ENCODE results near the gene PLEKHJ1.
"Not testable (repeated sequence)": the region's sequence is repeated elsewhere in the genome, so short reads cannot be mapped to it uniquely, and the experiment has no call there.

Gene PLEKHJ1

DNA sequence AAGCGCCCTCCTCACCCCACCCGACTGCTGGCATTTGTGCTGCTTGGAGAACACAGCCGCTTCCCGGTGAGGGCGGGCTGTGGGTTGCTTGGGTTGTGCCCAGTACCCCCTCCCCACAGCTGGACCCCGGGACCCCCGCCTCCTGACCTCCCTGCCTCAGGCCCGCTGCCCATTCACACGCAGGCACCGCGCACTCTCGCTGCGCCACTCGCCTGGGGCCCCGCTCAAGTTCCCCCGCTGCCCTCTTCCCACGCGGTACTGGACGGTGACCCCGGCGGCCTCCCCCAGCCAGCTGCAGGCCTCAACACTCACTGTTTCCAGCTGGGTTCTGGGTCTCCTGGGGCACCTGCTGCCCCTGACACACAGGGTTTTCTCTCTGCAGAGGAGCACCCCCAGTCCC is 16.4 kb downstream of the PLEKHJ1 start:
- no peak for DNase-seq (ENCODE audit: low read depth in 2 of 2)

DNA sequence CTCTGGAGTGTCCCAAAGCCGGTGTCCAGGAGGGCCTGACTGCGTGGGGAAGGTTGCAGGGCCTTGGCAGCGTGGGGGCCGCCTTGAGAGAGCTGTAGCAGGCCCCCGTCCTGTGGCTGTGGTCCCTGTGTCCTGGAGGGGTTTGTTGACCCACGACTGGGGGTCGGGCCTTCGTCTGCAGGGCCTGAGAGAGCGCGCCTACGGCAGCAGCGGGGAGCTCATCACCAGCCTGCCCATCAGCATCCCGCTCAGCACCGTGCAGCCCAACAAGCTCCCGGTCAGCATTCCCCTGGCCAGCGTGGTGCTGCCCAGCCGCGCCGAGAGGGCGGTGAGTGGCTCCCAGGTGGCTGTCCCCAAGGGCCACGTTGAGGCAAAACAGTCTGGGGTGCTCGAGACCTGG is 18.5 kb downstream of the PLEKHJ1 start:
- DNase-seq (ENCODE audit: low read depth in 2 of 2), result no peak

DNA sequence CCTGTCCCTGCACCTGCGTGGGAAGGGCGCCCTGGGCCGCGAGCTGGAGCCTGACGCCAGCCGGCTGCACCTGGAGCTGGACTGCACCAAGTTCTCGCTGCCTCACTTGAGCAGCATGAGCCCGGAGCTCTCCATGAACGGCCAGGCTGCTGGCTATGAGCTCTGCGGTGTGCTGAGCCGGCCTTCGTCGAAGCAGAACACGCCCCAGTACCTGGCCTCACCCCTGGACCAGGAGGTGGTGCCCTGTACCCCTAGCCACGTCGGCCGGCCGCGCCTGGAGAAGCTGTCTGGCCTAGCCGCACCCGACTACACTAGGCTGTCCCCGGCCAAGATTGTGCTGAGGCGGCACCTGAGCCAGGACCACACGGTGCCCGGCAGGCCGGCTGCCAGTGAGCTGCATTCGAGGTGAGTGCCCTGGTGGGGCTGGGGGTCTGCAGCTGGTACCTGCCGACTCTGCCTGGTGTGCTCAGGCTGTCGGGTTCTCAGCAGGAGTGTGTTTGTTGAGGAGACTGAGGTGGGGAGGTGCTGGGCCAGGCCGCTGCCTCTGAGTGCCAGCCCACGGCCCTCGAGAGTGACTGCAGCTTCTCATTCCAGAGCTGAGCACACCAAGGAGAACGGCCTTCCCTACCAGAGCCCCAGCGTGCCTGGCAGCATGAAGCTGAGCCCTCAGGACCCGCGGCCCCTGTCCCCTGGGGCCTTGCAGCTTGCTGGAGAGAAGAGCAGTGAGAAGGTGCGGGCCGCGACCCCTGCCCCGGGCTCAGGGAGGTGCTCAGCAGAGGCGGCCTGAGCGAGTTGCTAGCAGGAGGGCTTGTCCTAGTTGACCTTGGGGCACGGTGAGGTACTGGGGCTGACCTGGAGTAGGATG is 19.5 kb downstream of the PLEKHJ1 start:
- DNase-seq (ENCODE audit: low read depth in 2 of 2), result no peak

DNA sequence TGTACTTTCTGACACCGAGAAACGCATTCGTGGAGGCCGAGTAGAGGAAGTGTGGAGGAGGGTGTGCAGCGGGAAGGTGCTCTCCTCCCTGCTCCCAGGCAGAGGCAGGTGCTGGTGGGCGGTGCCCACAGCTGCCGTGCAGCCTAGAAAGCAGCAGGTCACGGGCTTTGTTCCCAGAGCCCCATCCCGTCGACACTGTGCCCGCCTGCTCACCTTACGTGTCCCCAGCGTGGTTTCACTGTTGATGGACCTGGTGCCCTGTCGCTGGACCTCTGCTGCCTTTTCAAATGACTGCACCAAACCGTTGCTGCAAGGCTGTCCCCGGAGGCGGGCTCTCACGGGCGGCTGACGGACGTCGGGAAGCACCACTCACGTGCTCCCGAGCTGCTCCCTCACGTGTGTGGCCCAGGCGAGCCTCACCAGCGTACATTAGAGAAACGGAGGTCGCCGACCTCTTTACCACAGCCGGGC is 20.8 kb downstream of the PLEKHJ1 start:
- DNase-seq (ENCODE audit: low read depth in 2 of 2), result no peak

DNA sequence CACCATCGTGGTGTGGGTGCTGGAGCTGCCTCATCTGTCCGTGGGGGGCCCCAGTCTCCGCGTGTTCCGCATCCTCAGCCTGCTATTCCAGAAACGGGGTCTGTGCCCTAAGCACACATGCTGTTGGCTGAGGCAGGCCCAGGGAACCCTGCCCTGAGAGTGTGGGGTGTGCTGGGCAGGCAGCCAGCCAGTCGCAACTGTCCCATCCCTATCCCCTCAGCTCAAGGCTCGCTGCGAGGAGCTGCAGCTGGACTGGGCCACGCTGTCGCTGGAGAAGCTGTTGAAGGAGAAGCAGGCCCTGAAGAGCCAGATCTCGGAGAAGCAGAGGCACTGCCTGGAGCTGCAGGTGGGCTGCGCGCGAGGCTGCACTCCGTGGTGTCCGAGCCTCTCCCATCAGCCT is 21.9 kb downstream of the PLEKHJ1 start:
- no peak for DNase-seq (ENCODE audit: low read depth in 2 of 2)

DNA sequence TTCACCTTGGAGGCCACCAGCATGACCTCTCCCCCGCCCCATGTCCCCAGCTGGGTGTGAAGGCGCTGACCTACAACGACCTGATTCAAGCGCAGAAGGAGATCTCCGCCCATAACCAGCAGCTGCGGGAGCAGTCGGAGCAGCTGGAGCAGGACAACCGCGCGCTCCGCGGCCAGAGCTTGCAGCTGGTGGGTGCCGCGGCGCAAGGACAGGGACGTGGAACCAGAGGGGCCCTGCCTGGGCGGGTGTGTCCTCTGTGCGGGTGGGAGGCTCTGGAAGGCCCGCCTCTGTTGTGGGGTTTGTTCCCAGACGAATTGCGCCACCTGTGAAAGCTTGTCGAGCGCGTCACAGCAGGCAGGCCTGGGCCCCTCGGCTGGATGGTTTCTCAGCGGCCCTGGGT is 22.3 kb downstream of the PLEKHJ1 start:
- DNase-seq (ENCODE audit: low read depth in 2 of 2), result no peak

DNA sequence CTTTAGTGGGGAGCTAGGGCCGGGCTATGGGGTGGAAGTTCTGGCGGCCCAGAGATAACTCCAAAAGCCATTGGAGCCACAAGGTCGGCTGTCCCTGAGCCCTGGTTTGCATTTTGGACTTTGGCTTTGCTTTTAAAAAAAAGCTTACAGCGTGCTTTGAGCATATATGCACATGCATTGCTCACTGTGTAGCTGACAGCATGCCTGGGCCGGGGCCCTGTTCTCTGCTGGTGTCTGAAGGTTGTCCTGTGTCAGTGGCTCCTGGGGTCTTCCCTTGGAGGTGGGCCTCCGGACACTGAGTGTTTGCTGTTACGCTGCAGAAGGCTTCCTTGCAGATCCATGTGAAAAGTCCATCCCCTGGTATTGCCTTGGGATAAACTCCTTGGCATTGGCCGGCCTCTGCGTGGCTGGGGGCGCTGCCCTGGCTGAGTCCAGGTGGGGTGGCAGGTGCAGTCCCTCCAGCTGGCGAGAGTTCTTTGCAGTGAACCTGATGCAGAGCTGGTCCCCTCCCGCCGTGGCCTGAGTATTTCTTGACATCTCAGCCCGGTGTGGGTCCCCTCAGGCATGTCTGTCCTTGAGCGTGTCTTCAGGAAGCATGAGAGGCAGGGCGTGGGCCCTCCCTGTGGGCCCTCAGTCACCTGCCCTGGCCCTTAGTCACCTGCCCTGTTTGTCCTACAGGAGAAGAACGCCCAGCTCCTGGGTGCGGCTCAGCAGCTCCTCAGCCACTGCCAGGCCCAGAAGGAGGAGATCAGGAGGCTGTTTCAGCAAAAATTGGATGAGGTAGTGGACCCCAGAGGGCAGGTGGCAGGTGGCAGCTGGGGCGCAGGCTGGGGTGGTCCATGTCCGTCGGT is 23.0 kb downstream of the PLEKHJ1 start:
- DNase-seq (ENCODE audit: low read depth in 2 of 2), result no peak

DNA sequence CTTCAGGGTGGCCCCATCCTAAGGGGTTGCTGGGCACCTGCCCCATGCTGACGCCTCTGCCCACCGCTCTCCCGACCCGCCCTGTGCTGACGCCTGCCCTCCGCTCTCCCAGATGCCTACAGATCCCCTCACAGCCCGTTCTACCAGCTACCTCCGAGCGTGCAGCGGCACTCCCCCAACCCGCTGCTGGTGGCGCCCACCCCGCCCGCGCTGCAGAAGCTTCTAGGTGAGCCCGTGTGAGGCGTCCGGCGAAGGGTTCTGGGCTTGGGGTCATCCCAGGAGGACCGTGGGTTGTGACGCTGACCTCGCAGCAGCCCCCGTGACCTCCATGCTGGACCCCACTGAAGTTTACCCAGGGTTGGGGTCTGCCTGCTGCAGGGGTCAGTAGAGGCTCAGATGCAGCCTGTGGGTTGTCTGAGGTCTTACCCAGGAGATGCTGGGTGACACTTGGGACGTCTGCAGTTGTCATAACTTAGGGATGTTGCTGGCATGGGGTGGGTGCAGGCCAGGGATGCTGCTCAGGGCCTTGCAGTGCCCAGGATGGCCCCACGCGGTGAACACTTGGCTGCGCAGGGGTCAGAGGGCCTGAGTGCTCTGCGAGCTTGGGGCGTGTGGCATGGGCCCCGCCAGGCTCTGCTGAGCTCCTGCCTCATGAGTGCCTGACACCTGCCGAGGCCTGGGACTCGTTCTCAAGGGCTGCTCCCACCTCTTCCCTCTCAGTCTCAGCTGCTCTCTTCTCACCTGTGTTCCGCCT is 25.0 kb downstream of the PLEKHJ1 start:
- no peak for DNase-seq (ENCODE audit: low read depth in 2 of 2)

DNA sequence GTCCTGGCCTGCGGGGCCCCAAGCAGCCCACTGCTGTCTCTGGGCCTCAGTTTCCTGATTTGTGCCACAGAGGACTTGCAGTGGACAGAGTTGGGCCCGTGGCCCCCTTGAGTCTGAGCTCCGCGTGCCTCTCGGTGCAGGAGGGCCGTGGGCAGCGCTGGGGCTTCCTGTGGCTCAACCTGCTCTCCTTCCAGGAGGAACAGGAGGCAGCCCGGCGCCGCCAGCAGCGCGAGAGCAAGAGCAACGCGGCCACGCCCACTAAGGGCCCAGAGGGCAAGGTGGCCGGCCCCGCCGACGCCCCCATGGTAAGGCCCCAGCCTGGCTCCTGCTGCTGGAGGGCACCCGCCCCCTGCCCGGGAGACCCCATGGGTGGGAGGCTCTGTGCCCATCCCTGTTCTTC is 25.9 kb downstream of the PLEKHJ1 start:
- DNase-seq (ENCODE audit: low read depth in 2 of 2), result no peak

DNA sequence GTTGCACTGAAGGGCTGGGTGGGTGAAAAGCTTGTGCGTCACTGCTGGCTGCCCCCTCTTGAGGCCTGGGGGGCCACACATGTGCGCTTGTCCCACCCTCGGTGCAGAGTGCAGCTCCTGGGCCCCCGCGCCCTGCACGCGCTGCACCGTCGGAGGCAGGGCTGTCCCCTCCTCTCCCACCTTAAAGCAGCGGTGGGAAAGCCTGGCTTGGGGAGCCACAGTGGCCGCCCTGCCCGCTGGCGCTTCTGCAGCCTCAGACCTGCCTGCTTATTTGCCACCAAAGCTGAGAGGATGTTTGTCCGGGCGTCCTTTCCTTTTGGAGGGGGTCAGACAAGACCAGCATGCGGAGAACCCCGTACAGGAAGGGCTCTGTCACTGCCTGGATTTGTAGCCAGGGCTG is 26.7 kb downstream of the PLEKHJ1 start:
- no peak for DNase-seq (ENCODE audit: low read depth in 2 of 2)

DNA sequence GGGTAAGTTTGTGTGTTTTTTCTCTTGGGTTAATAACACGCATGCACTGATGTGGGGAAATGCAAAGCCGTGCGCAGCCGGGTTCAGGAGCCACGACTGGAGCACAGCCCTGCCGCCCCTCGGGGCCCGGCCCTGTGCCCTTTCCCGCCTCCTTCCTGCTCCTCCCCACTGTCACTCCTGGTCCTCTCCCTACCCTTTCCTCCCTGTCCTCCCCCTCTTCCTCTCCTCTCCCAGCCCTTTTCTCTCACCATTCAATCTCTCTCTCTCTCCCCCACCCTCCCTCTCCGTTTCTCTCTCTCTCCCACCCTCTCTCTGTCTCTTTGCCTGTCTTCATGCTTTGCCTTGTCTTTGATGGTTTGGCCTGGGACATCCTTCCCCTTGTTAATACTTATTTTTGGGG is 27.2 kb downstream of the PLEKHJ1 start:
- no peak for DNase-seq (ENCODE audit: low read depth in 2 of 2)

DNA sequence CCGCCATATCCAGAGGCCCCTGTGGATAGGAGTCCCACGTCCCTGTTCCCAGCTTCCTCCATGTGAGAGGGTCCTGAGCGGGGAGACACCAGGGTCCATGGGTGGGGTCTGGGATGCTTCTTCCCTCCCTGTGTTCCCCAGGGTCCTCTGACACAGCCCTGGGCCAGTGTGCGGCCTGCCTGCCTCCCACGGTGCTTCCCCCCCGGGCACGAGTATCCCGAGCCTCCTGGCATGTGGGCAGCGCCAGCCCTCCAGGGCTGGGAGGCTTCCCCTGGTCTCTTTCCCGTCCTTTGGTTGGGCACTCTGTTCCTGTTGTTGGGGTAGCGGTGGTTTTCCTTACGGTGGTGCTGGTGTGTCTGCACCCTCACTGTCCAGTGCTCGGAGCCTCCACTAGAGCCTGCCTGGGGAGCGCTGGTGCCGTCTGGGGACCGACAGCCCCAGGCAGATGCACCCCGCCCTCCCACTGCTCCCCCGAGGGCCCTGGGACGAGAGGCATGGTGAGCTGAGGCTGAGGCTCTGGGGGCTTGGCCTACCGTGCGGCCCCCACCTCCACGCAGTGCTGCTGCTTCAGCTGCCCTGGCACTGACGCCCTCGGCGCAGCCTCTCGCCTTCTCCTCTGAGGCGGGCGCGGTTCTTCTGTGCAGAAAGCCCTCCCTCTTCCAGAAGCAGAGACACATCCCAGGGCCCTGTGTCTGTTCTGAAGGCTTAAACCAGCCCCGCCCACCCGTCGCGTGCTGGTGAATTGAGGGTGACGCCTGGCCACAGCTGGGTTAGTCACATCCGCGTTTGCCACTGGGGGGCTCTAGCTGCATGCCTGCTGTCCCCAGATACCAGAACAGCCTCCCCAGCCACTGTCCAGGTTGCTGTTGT is 27.9 kb downstream of the PLEKHJ1 start:
- no peak for DNase-seq (ENCODE audit: low read depth in 2 of 2)

DNA sequence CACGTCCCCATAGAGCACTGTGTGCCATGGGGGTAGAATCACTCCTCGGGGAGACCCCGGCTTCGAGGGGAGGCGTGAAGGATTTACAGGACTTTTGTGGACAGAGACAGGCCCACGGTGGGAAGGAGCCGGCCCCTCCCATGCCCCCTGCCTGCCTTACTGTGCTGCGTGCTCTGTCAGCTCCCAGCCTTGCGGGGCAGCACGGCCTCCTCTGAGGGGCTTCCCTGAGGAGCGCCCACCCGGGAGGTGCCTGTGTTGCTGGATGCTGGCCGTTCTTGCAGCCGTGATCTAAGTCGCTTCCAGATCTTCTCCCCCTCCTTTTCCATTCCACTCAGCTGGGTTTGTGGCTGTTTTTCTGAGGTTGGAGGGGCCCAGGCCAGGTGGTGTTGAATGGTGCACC is 29.1 kb downstream of the PLEKHJ1 start:
- no peak for DNase-seq (ENCODE audit: low read depth in 2 of 2)

DNA sequence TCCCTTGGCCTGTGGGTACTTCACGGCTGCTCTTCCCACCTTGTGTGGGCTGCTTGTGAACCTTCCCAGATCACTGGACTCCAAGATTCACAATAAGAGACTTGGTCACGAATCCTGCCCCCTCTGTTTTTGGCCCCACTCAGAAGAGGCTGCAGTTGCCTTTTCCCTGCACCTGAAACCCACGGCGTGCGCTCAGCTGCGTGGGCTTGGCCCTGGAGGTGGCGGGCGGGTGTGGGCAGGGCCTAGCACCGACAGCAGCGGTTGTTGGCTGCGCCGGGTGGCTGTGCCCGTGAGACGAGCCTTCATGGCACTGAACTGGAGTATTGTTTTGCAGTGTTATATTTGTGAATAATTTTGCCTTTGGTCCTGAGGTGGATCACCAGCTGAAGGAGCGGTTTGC is 33.8 kb downstream of the PLEKHJ1 start:
- DNase-seq (ENCODE audit: low read depth in 2 of 2), result no peak

DNA sequence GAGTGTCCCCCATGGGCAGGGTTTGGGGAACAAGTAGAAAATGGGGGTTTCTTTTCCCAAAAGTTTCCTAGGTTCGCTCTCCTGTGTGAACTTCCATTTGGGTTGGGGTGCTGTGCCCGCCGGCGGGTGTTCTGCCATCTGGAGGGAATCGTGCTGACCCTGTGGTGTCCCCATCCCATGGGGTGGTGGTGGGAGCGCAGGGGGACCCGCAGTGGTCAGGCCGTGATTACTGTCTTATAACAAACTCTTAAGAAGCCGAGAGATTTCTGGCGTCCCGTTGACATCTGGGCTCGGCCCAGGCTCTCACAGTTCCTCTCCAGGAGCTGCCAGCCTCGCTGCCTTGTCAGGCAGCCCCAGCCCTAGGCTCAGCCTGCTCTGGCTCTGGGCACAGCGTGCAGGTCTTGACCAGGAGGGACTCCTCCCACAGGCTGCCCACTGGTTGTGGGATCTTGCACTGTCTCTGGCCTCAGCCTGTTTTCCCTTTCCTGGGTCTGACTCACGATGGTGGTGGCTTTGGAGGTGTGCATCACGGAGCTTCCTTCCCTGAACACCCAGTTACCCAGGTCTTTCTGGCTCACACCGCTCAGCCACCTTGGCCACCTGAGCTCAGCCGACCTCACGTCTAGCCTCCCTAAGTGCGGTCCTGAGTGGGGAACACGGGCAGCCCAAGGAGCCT is 34.5 kb downstream of the PLEKHJ1 start:
- DNase-seq (ENCODE audit: low read depth in 2 of 2), result no peak

DNA sequence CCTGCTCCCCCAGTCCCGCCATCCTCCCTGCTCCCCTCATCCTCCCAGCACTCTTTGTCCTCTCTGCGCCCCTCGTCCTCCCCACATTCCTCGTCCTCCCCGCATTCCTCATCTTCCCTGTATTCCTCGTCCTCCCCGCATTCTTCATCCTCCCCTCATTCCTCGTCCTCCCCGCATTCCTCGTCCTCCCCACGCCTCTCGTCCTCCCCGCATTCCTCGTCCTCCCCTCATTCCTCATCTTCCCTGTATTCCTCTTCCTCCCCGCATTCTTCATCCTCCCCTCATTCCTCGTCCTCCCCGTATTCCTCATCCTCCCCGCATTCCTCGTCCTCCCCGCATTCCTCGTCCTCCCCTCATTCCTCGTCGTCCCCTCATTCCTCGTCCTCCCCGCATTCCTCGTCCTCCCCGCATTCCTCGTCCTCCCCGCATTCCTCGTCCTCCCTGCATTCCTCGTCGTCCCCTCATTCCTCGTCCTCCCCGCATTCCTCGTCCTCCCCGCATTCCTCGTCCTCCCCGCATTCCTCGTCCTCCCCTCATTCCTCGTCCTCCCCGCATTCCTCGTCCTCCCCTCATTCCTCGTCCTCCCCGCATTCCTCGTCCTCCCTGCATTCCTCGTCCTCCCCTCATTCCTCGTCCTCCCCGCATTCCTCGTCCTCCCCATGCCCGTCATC is 35.4 kb downstream of the PLEKHJ1 start:
- DNase-seq (ENCODE audit: low read depth in 2 of 2), result not testable (repeated sequence)

DNA sequence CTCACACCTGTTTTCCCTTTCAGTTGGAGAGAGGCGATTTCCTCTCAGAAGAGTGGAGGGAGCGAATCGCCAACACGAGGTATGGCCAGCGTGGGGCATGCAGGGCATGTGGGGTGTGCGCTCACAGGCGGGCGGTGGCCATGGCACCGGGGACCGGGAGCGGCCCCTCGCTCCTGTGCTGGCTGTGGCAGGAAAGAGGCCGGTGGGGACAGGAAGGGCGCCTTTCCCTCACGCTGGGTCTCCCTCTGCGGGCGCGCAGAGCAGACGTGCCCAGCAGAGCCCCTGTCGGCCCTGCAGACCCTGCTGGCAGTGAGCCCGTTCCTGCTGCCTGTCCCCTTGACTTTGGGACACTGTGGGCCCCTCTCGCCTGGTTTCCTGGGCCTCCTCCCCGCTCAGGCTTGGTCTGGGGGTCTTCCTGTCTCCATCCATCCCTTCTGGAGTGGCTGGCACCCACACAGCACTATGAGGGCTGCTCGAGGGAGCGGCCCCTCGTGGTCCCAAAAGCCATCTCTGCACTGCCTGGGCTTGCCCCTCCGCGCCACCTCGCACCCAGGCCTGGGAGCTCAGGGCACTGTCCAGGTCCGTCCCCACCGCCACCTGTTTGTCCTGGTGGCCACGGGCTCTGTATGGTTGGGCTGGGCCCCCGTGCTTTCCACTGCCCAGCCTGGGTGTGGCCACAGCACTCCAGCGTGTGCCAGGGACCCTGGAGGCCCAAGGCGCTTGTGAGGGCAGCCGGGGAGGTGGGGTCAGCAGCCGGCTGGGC is 36.1 kb downstream of the PLEKHJ1 start:
- DNase-seq (ENCODE audit: low read depth in 2 of 2), result no peak

DNA sequence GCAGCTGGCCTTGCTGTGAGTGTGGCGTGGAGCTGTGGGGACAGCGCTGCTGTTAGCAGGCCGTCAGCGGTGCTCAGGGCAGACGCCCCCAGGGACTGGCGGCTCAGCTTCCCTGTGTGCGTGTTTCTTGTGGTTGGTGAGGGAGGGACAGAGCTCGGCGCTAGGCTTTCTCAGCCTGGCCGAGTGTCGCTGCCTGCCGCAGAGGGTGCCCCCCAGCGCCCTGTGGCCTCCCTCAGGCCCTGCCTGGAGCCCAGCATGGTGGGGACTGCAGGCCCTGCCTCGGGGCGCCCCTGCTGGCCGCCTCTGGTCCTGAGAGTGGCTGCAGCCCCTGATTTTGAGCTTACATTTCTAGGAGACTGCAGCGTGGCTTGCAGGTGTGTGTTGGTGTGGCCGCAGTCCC is 36.9 kb downstream of the PLEKHJ1 start:
- no peak for DNase-seq (ENCODE audit: low read depth in 2 of 2)

DNA sequence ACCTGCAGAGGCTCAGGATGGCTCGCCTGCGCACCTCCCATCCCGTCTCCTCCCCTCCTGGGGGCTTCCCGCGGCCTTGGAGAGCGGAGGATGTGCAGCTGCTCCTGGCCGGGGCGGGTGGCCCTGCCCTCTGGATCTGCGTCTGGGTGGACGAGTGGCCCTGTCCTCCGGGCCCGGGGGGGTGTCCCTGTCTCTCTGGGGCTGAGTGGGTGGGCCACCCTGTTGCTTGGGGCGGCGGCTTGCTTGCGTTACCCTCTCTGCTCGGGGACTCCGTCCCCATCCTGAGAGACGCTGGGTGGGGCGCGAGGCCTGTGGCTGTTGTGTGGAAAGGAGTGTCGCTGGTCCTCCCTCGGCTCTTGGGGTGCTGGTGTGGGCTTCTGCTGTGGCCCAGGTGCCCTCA is 37.8 kb downstream of the PLEKHJ1 start:
- DNase-seq (ENCODE audit: low read depth in 2 of 2), result no peak

Measured in stimulated activated CD4-positive, alpha-beta T cell treated with anti-CD3 and anti-CD28 coated beads, Interleukin-4, amount 100 ng/mL, for 48 hours (primary cell).